HCT116 (cell line): ENCODE results near the gene SP100. TPM values are rescaled to one million over a fixed set of nuclear protein-coding genes. Genes with fewer than 3 reads are reported as not detected.

Experiments
- ATAC-seq: fragments of 200-7000 bp; cut with Tn5 transposase; 2 replicates; pipeline ENCODE4 v1.9.1; 2020; ENCODE audit warnings: mild to moderate bottlenecking, moderate library complexity
- BruUV-seq: library from RNA; stranded (reverse); fragments of 400-500 nt; replicated peaks from 2 replicates; lab custom pipeline; 2021; lab: Mats Ljungman, UMichigan
- CTCF ChIA-PET: fragments of 300-600 bp; sonication (Branson Sonifier 250); formaldehyde crosslinking; loops from one replicate; lab custom pipeline; 2021; ENCODE audit warnings: antibody characterized with exemption; lab: Charles Lee
- POLR2A ChIA-PET: fragments of 300-600, 350-600 bp; sonication (Branson Sonifier 250); formaldehyde crosslinking; loops from one replicate; lab custom pipeline; 2021; ENCODE audit warnings: antibody characterized with exemption; lab: Charles Lee
- RAD21 ChIA-PET, 2 experiments: fragments of 300-600 bp; sonication (Branson Sonifier 250); formaldehyde crosslinking; loops; one replicate each; lab custom pipeline; 2023; ENCODE audit warnings: low total read pairs in 2 of 2; ENCODE audit not compliant: uncharacterized antibody in 2 of 2, unreplicated experiment in 2 of 2, low non-redundant PET in 1 of 2; lab: Charles Lee
- DNase-seq: peaks from one replicate; pipeline ENCODE4 v3.0.0-alpha.2; 2010; ENCODE audit warnings: low read depth, low spot score
- H2AFZ ChIP-seq: fragments of 200-600 bp; shearing (Covaris generic), sonication (generic); 2 replicates; pipeline ENCODE4 v1.6.1; 2017; ENCODE audit warnings: low read depth, mixed run types, mixed read lengths, antibody characterized with exemption, low read length; ENCODE audit not compliant: poor library complexity, severe bottlenecking
- H3K27ac ChIP-seq: 2 replicates; pipeline ENCODE4 v1.5.1; 2012; ENCODE audit warnings: low read depth, low read length
- H3K27me3 ChIP-seq: fragments of 200-600 bp; sonication (generic); 2 replicates; pipeline ENCODE4 v1.6.1; 2016; ENCODE audit warnings: mixed run types, low read length, mixed read lengths; ENCODE audit not compliant: insufficient read depth
- H3K36me3 ChIP-seq, 2 experiments: fragments of 200-500 bp in 1 of 2; fragments of 200-600 bp in 1 of 2; sonication (Bioruptor generic) in 1 of 2; sonication (generic) in 1 of 2; 2 replicates each; pipeline versions ENCODE4 v1.5.1 to v1.6.1; 2014 to 2016; ENCODE audit warnings: low read length in 2 of 2, inconsistent platforms in 1 of 2, mixed read lengths in 1 of 2, mixed run types in 1 of 2; ENCODE audit not compliant: insufficient read depth in 2 of 2, control insufficient read depth in 1 of 2
- H3K4me1 ChIP-seq, 2 experiments: fragments of 200-600 bp in 1 of 2; sonication (generic) in 1 of 2; 2 replicates each; pipeline versions ENCODE4 v1.5.1 to v1.6.1; 2012 to 2017; ENCODE audit warnings: low read length in 2 of 2, inconsistent platforms in 1 of 2, mild to moderate bottlenecking in 1 of 2, mixed read lengths in 1 of 2, mixed run types in 1 of 2, moderate library complexity in 1 of 2; ENCODE audit not compliant: insufficient read depth in 2 of 2, control insufficient read depth in 1 of 2
- H3K4me2 ChIP-seq: fragments of 200-600 bp; sonication (generic); 2 replicates; pipeline ENCODE4 v1.6.1; 2017; ENCODE audit warnings: mixed run types, low read length, mixed read lengths
- H3K4me3 ChIP-seq, 2 experiments: fragments of 200-600 bp in 1 of 2; sonication (generic) in 1 of 2; replicated peaks in 1 of 2; 2 replicates each; pipeline ENCODE4 v1.5.1; 2011 to 2016; ENCODE audit warnings: low read length in 2 of 2, control low read depth in 1 of 2, low read depth in 1 of 2, mild to moderate bottlenecking in 1 of 2, mixed read lengths in 1 of 2, mixed run types in 1 of 2
- H3K79me2 ChIP-seq: fragments of 200-600 bp; sonication (generic); 2 replicates; pipeline ENCODE4 v1.6.1; 2017; ENCODE audit warnings: mild to moderate bottlenecking, mixed run types, low read length, moderate library complexity, mixed read lengths; ENCODE audit not compliant: insufficient read depth
- H3K9ac ChIP-seq: fragments of 200-600 bp; sonication (generic); 2 replicates; pipeline ENCODE4 v1.6.1; 2016; ENCODE audit warnings: low read length, mixed read lengths
- H3K9me2 ChIP-seq: fragments of 200-600 bp; sonication (generic), shearing (Covaris generic); 2 replicates; pipeline ENCODE4 v1.6.1; 2017; ENCODE audit warnings: mixed run types, mild to moderate bottlenecking, moderate library complexity; ENCODE audit not compliant: insufficient read depth
- H3K9me3 ChIP-seq, 2 experiments: fragments of 200-500 bp in 1 of 2; fragments of 200-600 bp in 1 of 2; sonication (Bioruptor generic) in 1 of 2; sonication (generic) in 1 of 2; 2 replicates each; pipeline ENCODE4 v1.6.1; 2014 to 2017; ENCODE audit warnings: low read length in 2 of 2, mixed read lengths in 2 of 2, inconsistent platforms in 1 of 2, low read depth in 1 of 2, mild to moderate bottlenecking in 1 of 2, mixed run types in 1 of 2, moderate library complexity in 1 of 2; ENCODE audit not compliant: control insufficient read depth in 1 of 2, insufficient read depth in 1 of 2
- H4K20me1 ChIP-seq: fragments of 200-600 bp; sonication (generic), shearing (Covaris generic); 2 replicates; pipeline ENCODE4 v1.6.1; 2017; ENCODE audit warnings: mixed run types, mild to moderate bottlenecking, moderate library complexity; ENCODE audit not compliant: insufficient read depth
- CBX3 ChIP-seq: IDR thresholded peaks from 2 replicates; pipeline ENCODE4 v1.6.1; 2012; ENCODE audit warnings: low read depth
- CEBPB ChIP-seq: IDR thresholded peaks from 2 replicates; pipeline ENCODE4 v1.6.1; 2012; ENCODE audit warnings: low read depth
- EGR1 ChIP-seq: IDR thresholded peaks from 2 replicates; pipeline ENCODE4 v1.6.1; 2012; ENCODE audit warnings: low read depth
- ELF1 ChIP-seq: IDR thresholded peaks from 2 replicates; pipeline ENCODE4 v1.6.1; 2012; ENCODE audit warnings: low read depth, borderline replicate concordance
- EZH2 ChIP-seq: fragments of 200-600 bp; sonication (generic); IDR thresholded peaks from 2 replicates; pipeline ENCODE4 v1.6.1; 2017; ENCODE audit warnings: antibody characterized with exemption, mixed run types
- FOSL1 ChIP-seq: IDR thresholded peaks from 2 replicates; pipeline ENCODE4 v1.6.1; 2012; ENCODE audit warnings: low read depth
- POLR2A ChIP-seq: IDR thresholded peaks from 2 replicates; pipeline ENCODE4 v1.7.0; 2011; ENCODE audit warnings: borderline replicate concordance; ENCODE audit not compliant: insufficient read depth, insufficient read length; ENCODE audit errors: extremely low read depth
- RAD21 ChIP-seq: IDR thresholded peaks from 2 replicates; pipeline ENCODE4 v1.6.1; 2012; ENCODE audit warnings: low read depth, mild to moderate bottlenecking
- SRF ChIP-seq: IDR thresholded peaks from 2 replicates; pipeline ENCODE4 v1.6.1; 2012; ENCODE audit warnings: low read depth
- TCF7L2 ChIP-seq: IDR thresholded peaks from 2 replicates; pipeline ENCODE4 v1.7.0; 2011; ENCODE audit warnings: borderline replicate concordance, inconsistent platforms; ENCODE audit not compliant: insufficient read depth, insufficient read length; ENCODE audit errors: extremely low read depth
- ZFX ChIP-seq: fragments of 450-650 bp; IDR thresholded peaks from 2 replicates; pipeline ENCODE4 v1.6.1; 2017
- ZNF274 ChIP-seq: fragments of 200-500 bp; sonication (Bioruptor generic); IDR thresholded peaks from 2 replicates; pipeline ENCODE4 v1.6.1; 2014; ENCODE audit warnings: mild to moderate bottlenecking, low read depth, low read length, inconsistent platforms
- intact Hi-C: fragments of 100-400 bp; cut with micrococcal nuclease; formaldehyde crosslinking; loops from 2 replicates; pipeline ENCODE4 v1.10.0; 2022
- total RNA-seq: library from RNA; stranded (reverse); gene quantifications from one replicate; pipeline ENCODE4 v1.2.1, GENCODE V29; 2021; ENCODE audit not compliant: unreplicated experiment
- TF ChIP-seq, protein P1 (sequence below), 3 experiments: fragments of 200-600 bp in 1 of 3; sonication (generic) in 1 of 3; IDR thresholded peaks in 2 of 3; conservative IDR thresholded peaks in 1 of 3; 2 replicates each; pipeline ENCODE4 v1.5.1; 2012 to 2017; ENCODE audit warnings: low read depth in 2 of 3, low read length in 2 of 3, antibody characterized with exemption in 1 of 3, borderline replicate concordance in 1 of 3, control low read depth in 1 of 3, mild to moderate bottlenecking in 1 of 3, mixed read lengths in 1 of 3, mixed run types in 1 of 3, moderate library complexity in 1 of 3; ENCODE audit not compliant: insufficient read depth in 1 of 3
- TF ChIP-seq, protein P2 (sequence below): IDR thresholded peaks from 2 replicates; pipeline ENCODE4 v1.6.1; 2012; ENCODE audit warnings: low read depth

Gene SP100
- total RNA-seq, 1 experiment from 2014 or later = 48.1 TPM

- TF ChIP-seq SRF = no peak
Measured at GRCh38 chr2:230472621-230473018, 56.6 kb downstream of the SP100 start (continued).

DNA sequence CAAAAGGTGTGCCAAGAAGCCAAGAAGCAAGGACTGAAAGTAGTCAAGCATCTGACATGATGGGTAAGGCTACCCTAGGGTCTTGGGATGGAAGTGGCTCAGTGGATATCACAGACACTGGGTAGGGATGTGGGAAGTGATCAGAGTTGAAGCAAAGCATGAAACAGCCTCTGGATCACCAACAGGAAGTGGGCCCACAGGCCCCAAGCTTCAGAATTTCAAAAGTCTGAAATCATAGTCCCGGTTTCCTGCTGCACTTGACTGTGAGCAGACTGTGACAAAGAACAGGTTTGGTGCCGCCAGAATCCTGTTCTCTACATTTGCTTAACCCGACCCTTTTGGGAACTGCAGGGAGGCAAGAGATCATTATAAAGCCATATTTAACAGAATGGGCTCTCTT lies 57.4 kb downstream of the SP100 start:
- ChIA-PET POLR2A (no interaction called here), CTCF (no interaction called here), RAD21 (no interaction called here)
- no peak overlapping the region for H3K9ac ChIP-seq
- no peak for TF ChIP-seq CBX3
- DNase-seq (no peak), ATAC-seq (no peak)
- peaks cover 0 to 16% of the 10 kb centered on the region in 2 experiments; a peak in 2 of 4 replicates for H3K4me1 ChIP-seq
- H3K36me3 ChIP-seq = no peaks in the 10 kb centered on the region
- no peaks in the 10 kb centered on the region for H3K79me2 ChIP-seq
- H4K20me1 ChIP-seq = no peaks in the 10 kb centered on the region
- no peaks in the 10 kb centered on the region for H3K9me3 ChIP-seq
- intact Hi-C loops = no loop called here
- H3K27ac ChIP-seq = no peak overlapping the region
- H3K4me2 ChIP-seq = no peak overlapping the region
- BruUV-seq = no TSS peak
- H3K27me3 ChIP-seq = no peaks in the 10 kb centered on the region
- no peak overlapping the region for H2AFZ ChIP-seq
- no peak overlapping the region for H3K4me3 ChIP-seq
- no peaks in the 10 kb centered on the region for H3K9me2 ChIP-seq

- H3K9me2 ChIP-seq = no peaks in the 10 kb centered on the region
- H3K27ac ChIP-seq = no peak overlapping the region
- intact Hi-C loops = no loop called here
- H4K20me1 ChIP-seq = no peaks in the 10 kb centered on the region
- H3K9ac ChIP-seq = no peak overlapping the region
- H2AFZ ChIP-seq = no peak overlapping the region
- no peaks in the 10 kb centered on the region for H3K9me3 ChIP-seq
- RAD21 ChIA-PET = no interaction called here
- POLR2A ChIA-PET = no interaction called here
- H3K36me3 ChIP-seq = no peaks in the 10 kb centered on the region
- BruUV-seq = no TSS peak
- no peaks in the 10 kb centered on the region for H3K27me3 ChIP-seq
- CTCF ChIA-PET = no interaction called here
- TF ChIP-seq, protein P1, sequence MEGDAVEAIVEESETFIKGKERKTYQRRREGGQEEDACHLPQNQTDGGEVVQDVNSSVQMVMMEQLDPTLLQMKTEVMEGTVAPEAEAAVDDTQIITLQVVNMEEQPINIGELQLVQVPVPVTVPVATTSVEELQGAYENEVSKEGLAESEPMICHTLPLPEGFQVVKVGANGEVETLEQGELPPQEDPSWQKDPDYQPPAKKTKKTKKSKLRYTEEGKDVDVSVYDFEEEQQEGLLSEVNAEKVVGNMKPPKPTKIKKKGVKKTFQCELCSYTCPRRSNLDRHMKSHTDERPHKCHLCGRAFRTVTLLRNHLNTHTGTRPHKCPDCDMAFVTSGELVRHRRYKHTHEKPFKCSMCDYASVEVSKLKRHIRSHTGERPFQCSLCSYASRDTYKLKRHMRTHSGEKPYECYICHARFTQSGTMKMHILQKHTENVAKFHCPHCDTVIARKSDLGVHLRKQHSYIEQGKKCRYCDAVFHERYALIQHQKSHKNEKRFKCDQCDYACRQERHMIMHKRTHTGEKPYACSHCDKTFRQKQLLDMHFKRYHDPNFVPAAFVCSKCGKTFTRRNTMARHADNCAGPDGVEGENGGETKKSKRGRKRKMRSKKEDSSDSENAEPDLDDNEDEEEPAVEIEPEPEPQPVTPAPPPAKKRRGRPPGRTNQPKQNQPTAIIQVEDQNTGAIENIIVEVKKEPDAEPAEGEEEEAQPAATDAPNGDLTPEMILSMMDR (IDR thresholded peaks at IDR 0.05 in 2 of 3, conservative IDR thresholded peaks at IDR 0.05 in 1 of 3; ENCODE audit: borderline replicate concordance in 1 of 3, insufficient read depth in 1 of 3, low read depth in 2 of 3, low read length in 2 of 3) = no peak
- TF ChIP-seq EZH2 (no peak), ZFX (no peak), CBX3 (no peak), SRF (no peak), POLR2A (no peak), ZNF274 (no peak), TCF7L2 (no peak), EGR1 (no peak), FOSL1 (no peak), RAD21 (no peak), ELF1 (no peak), CEBPB (no peak)
- TF ChIP-seq, protein P2, sequence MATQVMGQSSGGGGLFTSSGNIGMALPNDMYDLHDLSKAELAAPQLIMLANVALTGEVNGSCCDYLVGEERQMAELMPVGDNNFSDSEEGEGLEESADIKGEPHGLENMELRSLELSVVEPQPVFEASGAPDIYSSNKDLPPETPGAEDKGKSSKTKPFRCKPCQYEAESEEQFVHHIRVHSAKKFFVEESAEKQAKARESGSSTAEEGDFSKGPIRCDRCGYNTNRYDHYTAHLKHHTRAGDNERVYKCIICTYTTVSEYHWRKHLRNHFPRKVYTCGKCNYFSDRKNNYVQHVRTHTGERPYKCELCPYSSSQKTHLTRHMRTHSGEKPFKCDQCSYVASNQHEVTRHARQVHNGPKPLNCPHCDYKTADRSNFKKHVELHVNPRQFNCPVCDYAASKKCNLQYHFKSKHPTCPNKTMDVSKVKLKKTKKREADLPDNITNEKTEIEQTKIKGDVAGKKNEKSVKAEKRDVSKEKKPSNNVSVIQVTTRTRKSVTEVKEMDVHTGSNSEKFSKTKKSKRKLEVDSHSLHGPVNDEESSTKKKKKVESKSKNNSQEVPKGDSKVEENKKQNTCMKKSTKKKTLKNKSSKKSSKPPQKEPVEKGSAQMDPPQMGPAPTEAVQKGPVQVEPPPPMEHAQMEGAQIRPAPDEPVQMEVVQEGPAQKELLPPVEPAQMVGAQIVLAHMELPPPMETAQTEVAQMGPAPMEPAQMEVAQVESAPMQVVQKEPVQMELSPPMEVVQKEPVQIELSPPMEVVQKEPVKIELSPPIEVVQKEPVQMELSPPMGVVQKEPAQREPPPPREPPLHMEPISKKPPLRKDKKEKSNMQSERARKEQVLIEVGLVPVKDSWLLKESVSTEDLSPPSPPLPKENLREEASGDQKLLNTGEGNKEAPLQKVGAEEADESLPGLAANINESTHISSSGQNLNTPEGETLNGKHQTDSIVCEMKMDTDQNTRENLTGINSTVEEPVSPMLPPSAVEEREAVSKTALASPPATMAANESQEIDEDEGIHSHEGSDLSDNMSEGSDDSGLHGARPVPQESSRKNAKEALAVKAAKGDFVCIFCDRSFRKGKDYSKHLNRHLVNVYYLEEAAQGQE = no peak
- H3K79me2 ChIP-seq = no peaks in the 10 kb centered on the region
- H3K4me1 ChIP-seq = peaks cover 0 to 16% of the 10 kb centered on the region in 2 experiments; a peak in 2 of 4 replicates
- ATAC-seq (no peak), DNase-seq (no peak)
- no peak overlapping the region for H3K4me3 ChIP-seq
- H3K4me2 ChIP-seq = no peak overlapping the region
Measured at GRCh38 chr2:230475143-230475542, 59.1 kb downstream of the SP100 start.
